Adrenal gland (tissue), 12 donors: Measurements from ENCODE around the gene HOXA3. TPM values are rescaled to one million over a fixed set of nuclear protein-coding genes. Genes with fewer than 3 reads are reported as not detected.

Source experiments
- DNase-seq, 7 donors: peaks; one replicate each; pipeline ENCODE4 v3.0.0-alpha.2; 2019 to 2020
- H3K27ac ChIP-seq, 5 donors: fragments of 200-600 bp; sonication (generic) in 4 of 5; 1 replicate in 3 of 5; 2 replicates in 2 of 5; pipeline versions ENCODE4 v1.5.1 to v1.8.0; 2016 to 2020; ENCODE audit warnings: mild to moderate bottlenecking in 1 of 5
- H3K27me3 ChIP-seq: fragments of 200-600 bp; 2 replicates; pipeline ENCODE4 v1.8.0; 2021
- H3K36me3 ChIP-seq, 2 donors: fragments of 200-600 bp; replicated peaks in 1 of 2; 1 replicate in 1 of 2; 2 replicates in 1 of 2; pipeline versions ENCODE4 v1.5.1 to v1.8.0; 2018 to 2022
- H3K4me1 ChIP-seq, 2 donors: fragments of 200-600 bp; replicated peaks in 1 of 2; 1 replicate in 1 of 2; 2 replicates in 1 of 2; pipeline versions ENCODE4 v1.5.1 to v1.8.0; 2018 to 2021
- H3K4me3 ChIP-seq, 4 donors: fragments of 200-600 bp; sonication (generic) in 3 of 4; one replicate each; pipeline ENCODE4 v1.5.1; 2016 to 2018
- H3K9me3 ChIP-seq, 3 donors: fragments of 200-600 bp; sonication (generic) in 1 of 3; replicated peaks in 1 of 3; 1 replicate in 2 of 3; 2 replicates in 1 of 3; pipeline versions ENCODE4 v1.5.1 to v1.8.0; 2016 to 2021
- POLR2A ChIP-seq, 2 donors: fragments of 450-650 bp; IDR thresholded peaks; one replicate each; pipeline ENCODE4 v1.6.1; 2017; ENCODE audit warnings: antibody characterized with exemption in 2 of 2, mild to moderate bottlenecking in 2 of 2, moderate library complexity in 1 of 2
- WGBS, 4 donors: extraction: QIAGEN DNeasy Blood & Tissue Kit in 2 of 4; methylation state at CpG; one replicate each; pipeline versions ENCODE4 v1.1.5 to v1.1.7; 2013 to 2017; 5-methylcytosine and 5-hydroxymethylcytosine counted together
- intact Hi-C, 2 donors: fragments of 100-400 bp; cut with DNase I; formaldehyde crosslinking; loops; one replicate each; pipeline versions ENCODE4 v1.14.1 to v1.15.0; 2022 to 2023
- polyA plus RNA-seq, 3 donors: library from polyadenylated mRNA; stranded (reverse); fragments of 200-250 nt in 2 of 3; fragments of 350-450 nt in 1 of 3; fragmentation: Illumina TruSeq in 1 of 3; extraction: RNeasy Lipid Tissue Mini Kit (QIAGEN cat#74804) in 1 of 3; gene quantifications; one replicate each; pipeline ENCODE4 v1.2.3, GENCODE V29; 2013 to 2014
- total RNA-seq, 9 donors: library from RNA; depleted of rRNA in 4 of 9; stranded (reverse); fragments of >200 nt in 4 of 9; fragments of 120-200 nt in 1 of 9; fragmentation: NEBNext Ultra II Directional in 1 of 9; extraction: Animal tissue kit (Norgen Biotek cat#: 25700) in 1 of 9; gene quantifications; one replicate each; pipeline versions ENCODE4 v1.1.0 to v1.2.4, GENCODE V29; 2013 to 2023
- TF ChIP-seq, protein P1 (sequence below), 6 experiments: fragments of 450-650 bp in 4 of 6; fragments of 200-600 bp in 2 of 6; sonication (generic) in 1 of 6; IDR thresholded peaks; 1 replicate in 5 of 6; 2 replicates in 1 of 6; pipeline versions ENCODE4 v1.5.1 to v1.8.0; 2016 to 2021; ENCODE audit warnings: antibody characterized with exemption in 6 of 6, mild to moderate bottlenecking in 2 of 6, moderate library complexity in 1 of 6
- donor health status: healthy with polysubstance abuse.
- donor health status: Bipolar disorder and iron deficiency.
- donor health status: DM: yes; HTN: yes; CAD: no.
- donor health status: DM: no; HTN: no; CAD: no.
- donor health status: DM: no; HTN: no; CAD: no.
- donor health status: DM: yes; HTN: yes; CAD: no.

The HOXA3 gene
- total and polyA plus RNA-seq, 12 donors, result 1.0 to 32.7 (median 3.8) TPM

DNA sequence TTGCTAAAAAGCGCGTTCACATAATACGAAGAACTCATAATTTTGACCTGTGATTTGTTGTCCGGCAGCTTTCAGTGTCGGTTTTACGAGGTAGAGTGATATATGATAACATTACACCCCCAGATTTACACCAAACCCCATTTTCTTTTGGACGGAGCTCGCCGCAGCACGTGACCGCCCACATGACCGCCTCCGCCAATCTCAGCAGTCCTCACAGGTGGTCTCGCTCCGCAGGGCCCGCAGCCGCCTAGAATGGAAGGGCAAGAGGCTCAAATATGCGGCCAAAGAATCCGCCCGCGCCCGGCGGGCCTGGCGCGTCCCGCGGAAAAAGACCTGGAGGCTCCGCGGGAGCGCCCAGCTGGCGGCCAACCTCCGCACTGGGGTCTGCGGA is 4.1 kb upstream of the HOXA3 start, which contains the start of gene HOXA7:
HOXA7 (minus strand) TSS at position 168 of the 391 bp plus-strand sequence; CDS start at position 38, 130 bp downstream.
- peaks cover 12 to 27% of the 10 kb centered on the region in 2 donors for H3K4me1 ChIP-seq
- peak within 1 kb of the TSS; percentile 28 to 92 (median 73) for H3K27ac ChIP-seq
- TF ChIP-seq, protein P1, sequence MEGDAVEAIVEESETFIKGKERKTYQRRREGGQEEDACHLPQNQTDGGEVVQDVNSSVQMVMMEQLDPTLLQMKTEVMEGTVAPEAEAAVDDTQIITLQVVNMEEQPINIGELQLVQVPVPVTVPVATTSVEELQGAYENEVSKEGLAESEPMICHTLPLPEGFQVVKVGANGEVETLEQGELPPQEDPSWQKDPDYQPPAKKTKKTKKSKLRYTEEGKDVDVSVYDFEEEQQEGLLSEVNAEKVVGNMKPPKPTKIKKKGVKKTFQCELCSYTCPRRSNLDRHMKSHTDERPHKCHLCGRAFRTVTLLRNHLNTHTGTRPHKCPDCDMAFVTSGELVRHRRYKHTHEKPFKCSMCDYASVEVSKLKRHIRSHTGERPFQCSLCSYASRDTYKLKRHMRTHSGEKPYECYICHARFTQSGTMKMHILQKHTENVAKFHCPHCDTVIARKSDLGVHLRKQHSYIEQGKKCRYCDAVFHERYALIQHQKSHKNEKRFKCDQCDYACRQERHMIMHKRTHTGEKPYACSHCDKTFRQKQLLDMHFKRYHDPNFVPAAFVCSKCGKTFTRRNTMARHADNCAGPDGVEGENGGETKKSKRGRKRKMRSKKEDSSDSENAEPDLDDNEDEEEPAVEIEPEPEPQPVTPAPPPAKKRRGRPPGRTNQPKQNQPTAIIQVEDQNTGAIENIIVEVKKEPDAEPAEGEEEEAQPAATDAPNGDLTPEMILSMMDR (IDR thresholded peaks at IDR 0.05), result no peak
- peak in 1 of 2 donors; percentile 35 for TF ChIP-seq POLR2A (IDR thresholded peaks at IDR 0.05)
- intact Hi-C loops, result no loop called here
- peak within 1 kb of the TSS in 2 of 4 donors; percentile 33 to 57 for H3K4me3 ChIP-seq
- DNase-seq, result peak; percentile 83 to 92 (median 88)
- no peaks in the 10 kb centered on the region for H3K36me3 ChIP-seq
- no peaks in the 10 kb centered on the region for H3K9me3 ChIP-seq
- no peaks in the 10 kb centered on the region for H3K27me3 ChIP-seq
- WGBS, 4 donors, result 0 to 3% (median 1%) methylated on average over 22 to 33 of the region's 33 CpGs

DNA sequence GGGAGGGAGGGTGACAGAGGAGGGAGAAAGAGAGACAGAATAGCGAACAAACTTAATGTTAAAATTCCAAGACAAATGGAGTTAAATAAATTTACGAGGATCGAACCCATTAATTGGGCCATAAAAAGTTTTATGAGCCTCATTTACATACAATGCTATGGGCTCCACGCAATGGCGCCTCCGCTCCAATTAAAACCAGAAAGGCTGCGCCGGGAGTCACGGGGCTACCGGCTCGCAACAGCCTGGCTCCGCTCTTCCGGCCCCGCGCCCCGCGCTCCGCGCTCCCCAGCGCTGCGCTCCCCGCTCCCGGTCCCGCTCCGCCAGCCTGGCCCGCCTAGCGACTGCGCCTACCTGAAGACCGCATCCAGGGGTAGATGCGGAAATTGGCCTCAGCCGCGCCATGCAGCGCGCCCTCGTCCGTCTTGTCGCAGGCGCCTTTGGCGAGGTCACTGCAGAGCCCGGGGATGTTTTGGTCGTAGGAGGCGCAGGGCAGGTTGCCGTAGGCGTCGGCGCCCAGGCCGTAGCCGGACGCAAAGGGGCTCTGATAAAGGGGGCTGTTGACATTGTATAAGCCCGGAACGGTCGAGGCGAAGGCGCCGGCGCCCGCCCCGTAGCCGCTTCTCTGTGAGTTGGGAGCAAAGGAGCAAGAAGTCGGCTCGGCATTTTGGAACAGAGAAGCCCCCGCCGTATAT is 3.6 kb upstream of the HOXA3 start:
- Histone ChIP-seq H3K4me3 (peak overlapping the region in 2 of 4 donors; percentile 33 to 57), H3K4me1 (peaks cover 12 to 26% of the 10 kb centered on the region in 2 donors), H3K36me3 (no peaks in the 10 kb centered on the region), H3K27me3 (no peaks in the 10 kb centered on the region), H3K9me3 (no peaks in the 10 kb centered on the region), H3K27ac (peak overlapping the region; percentile 28 to 92 (median 73))
- DNase-seq, result peak; percentile 54 to 67 (median 63)
- WGBS, 4 donors, result 1 to 2% (median 1%) methylated on average over 9 to 63 of the region's 63 CpGs
- intact Hi-C loops, result no loop called here
- TF ChIP-seq POLR2A (IDR thresholded peaks at IDR 0.05), result peak in 1 of 2 donors; percentile 52
- TF ChIP-seq, protein P1 (IDR thresholded peaks at IDR 0.05), result no peak

DNA sequence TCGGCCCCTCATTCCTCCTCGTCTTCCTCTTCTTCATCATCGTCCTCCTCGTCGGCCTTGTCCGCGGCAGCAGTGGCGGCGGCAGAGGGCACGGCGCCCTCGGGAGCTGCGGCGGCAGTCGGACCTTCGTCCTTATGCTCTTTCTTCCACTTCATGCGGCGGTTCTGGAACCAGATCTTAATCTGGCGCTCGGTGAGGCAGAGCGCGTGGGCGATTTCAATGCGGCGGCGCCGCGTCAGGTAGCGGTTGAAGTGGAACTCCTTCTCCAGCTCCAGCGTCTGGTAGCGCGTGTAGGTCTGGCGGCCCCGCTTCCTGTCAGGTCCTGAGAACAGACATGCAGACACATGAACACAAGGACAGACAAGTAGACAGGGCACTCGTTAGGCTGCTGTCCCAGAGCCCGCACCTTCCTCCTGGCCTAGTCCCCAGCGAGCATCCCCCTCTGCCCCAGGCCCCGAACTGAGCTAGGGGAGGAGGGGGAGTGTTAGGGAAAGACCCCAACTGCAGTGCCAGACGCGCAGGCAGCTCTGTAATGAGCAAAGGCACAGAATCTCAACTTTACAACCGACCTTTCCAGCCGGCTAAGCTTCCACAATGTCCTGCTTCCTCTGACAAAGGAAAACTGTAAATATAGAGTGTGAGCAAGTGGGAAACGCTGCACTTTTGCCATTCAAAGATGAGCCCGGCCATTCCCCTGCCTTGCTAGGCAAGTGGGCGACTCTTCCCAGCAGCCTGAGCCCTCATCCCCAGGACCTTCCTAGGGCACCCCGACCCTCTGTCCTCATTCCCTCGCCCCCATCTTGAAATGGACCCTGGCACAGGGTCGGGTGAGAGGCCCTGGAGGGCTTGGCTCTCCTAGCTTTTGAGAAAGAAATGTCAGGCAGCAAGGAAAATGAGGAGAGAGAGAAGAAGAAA is 2.8 kb upstream of the HOXA3 start:
- intact Hi-C loops, result no loop called here
- Histone ChIP-seq H3K27me3 (no peaks in the 10 kb centered on the region), H3K4me1 (peaks cover 7 to 21% of the 10 kb centered on the region in 2 donors), H3K9me3 (no peaks in the 10 kb centered on the region), H3K27ac (peak overlapping the region; percentile 28 to 92 (median 73)), H3K36me3 (no peaks in the 10 kb centered on the region), H3K4me3 (peak overlapping the region in 2 of 4 donors; percentile 33 to 57)
- DNase-seq, result peak; percentile 44 to 72 (median 60)
- TF ChIP-seq, protein P1 (IDR thresholded peaks at IDR 0.05), result no peak
- TF ChIP-seq POLR2A (IDR thresholded peaks at IDR 0.05), result peak in 1 of 2 donors; percentile 39
- 19 to 43% (median 31%) methylated on average over 26 to 48 of the region's 48 CpGs for WGBS, 4 donors

DNA sequence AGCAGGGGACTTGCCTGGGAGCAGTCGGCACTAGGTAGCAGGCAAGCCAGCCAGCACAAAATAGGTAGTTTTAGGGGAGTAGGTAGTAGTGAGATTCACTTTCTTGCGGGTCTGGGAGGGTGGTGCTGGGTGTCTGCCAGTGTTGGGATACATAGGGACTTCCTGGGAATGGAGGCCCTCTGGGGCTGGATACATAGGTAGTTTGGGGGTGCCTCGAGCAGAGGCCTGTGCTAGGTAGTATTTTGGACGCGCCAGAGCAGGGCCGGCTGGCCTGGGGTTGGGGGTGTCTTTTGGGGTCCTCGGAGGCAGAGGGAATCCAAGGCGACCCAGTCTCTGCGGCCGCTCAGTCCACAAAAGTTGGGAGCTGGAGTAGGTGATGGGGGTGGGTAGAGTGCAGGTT is 2.0 kb upstream of the HOXA3 start:
- H3K9me3 ChIP-seq, result no peaks in the 10 kb centered on the region
- peak in 5 of 7 donors; percentile 12 to 50 (median 15) for DNase-seq
- H3K36me3 ChIP-seq, result no peaks in the 10 kb centered on the region
- peaks cover 7 to 20% of the 10 kb centered on the region in 2 donors for H3K4me1 ChIP-seq
- peak overlapping the region in 2 of 5 donors; percentile 13 to 91 for H3K27ac ChIP-seq
- H3K27me3 ChIP-seq, result no peaks in the 10 kb centered on the region
- intact Hi-C loops, result no loop called here
- WGBS, 4 donors, result 83 to 89% (median 88%) methylated on average over 9 to 10 of the region's 10 CpGs
- H3K4me3 ChIP-seq, result no peak overlapping the region
- no peak for TF ChIP-seq POLR2A (IDR thresholded peaks at IDR 0.05)
- TF ChIP-seq, protein P1 (IDR thresholded peaks at IDR 0.05), result no peak
